ENCODE data around the gene RPL13.

Gene RPL13

DNA sequence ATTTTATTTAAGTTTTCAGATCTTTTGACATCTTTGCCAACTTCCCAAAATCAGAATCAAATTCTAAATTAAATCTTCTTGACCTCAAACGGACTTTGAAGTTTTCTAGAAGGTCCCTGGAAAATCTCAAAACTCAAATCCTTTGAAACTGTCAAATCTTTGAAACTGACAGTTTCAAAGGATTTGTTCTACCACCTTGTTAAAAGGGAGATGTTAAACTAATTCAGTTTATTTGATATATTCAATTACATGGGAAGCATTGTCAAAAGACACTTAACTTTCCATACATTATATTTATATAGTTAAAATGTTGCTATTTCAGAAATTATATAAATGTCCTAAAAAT lies 49.6 kb downstream of the RPL13 start:
- TF ChIP-seq, protein P1, sequence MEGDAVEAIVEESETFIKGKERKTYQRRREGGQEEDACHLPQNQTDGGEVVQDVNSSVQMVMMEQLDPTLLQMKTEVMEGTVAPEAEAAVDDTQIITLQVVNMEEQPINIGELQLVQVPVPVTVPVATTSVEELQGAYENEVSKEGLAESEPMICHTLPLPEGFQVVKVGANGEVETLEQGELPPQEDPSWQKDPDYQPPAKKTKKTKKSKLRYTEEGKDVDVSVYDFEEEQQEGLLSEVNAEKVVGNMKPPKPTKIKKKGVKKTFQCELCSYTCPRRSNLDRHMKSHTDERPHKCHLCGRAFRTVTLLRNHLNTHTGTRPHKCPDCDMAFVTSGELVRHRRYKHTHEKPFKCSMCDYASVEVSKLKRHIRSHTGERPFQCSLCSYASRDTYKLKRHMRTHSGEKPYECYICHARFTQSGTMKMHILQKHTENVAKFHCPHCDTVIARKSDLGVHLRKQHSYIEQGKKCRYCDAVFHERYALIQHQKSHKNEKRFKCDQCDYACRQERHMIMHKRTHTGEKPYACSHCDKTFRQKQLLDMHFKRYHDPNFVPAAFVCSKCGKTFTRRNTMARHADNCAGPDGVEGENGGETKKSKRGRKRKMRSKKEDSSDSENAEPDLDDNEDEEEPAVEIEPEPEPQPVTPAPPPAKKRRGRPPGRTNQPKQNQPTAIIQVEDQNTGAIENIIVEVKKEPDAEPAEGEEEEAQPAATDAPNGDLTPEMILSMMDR (IDR thresholded peaks at IDR 0.05): no peak
- no peaks in the 10 kb centered on the region for H3K36me3 ChIP-seq
- no peaks in the 10 kb centered on the region for H3K9me3 ChIP-seq
- no peak overlapping the region for H3K27ac ChIP-seq
- H3K4me3 ChIP-seq (ENCODE audit: low read depth in 1 of 2, low read length in 1 of 2): no peak overlapping the region
- H3K27me3 ChIP-seq: no peaks in the 10 kb centered on the region
- H3K4me1 ChIP-seq (ENCODE audit: control insufficient read depth in 1 of 2, insufficient read depth in 1 of 2, low read depth in 1 of 2, low read length in 1 of 2): no peaks in the 10 kb centered on the region

DNA sequence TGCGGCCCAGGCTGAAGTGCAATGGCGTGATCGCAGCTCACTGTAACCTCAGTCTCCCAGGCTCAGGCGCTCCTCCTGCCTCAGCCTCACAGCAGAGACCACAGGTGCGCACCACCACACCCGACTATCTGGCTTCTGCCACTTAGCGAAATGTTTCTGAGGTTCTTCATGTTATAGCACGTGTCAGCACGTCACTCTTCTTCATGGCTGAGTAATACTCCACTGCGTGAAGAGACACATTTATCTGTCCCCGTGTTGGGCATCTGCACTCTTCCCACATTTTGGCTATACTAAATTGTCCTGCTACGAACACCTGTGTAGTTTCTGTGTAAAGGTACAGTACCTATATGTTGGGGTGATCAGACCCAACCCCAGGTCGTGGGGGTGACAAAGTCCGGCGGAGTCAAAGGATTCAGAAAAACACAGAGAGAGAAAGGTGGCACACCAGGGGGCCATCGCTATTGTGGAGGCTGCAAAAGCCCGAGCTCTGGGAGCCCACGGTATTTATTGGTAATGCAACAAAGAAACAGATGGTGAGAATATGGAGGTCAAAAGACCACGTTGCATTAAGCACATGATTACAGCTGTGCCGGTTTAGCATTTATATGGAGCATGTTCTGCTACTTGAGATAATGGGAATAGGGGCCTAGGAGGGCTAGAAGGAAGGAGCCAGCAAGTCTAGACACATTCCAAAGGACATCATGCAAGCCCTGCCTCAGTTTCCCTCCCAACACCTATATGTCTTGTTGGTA lies 52.1 kb downstream of the RPL13 start:
- TF ChIP-seq, protein P1 (IDR thresholded peaks at IDR 0.05): no peak
- no peaks in the 10 kb centered on the region for H3K27me3 ChIP-seq
- H3K4me3 ChIP-seq (ENCODE audit: low read depth in 1 of 2, low read length in 1 of 2): no peak overlapping the region
- H3K36me3 ChIP-seq: no peaks in the 10 kb centered on the region
- no peaks in the 10 kb centered on the region for H3K9me3 ChIP-seq
- no peak overlapping the region for H3K27ac ChIP-seq
- H3K4me1 ChIP-seq (ENCODE audit: control insufficient read depth in 1 of 2, insufficient read depth in 1 of 2, low read depth in 1 of 2, low read length in 1 of 2): no peaks in the 10 kb centered on the region

DNA sequence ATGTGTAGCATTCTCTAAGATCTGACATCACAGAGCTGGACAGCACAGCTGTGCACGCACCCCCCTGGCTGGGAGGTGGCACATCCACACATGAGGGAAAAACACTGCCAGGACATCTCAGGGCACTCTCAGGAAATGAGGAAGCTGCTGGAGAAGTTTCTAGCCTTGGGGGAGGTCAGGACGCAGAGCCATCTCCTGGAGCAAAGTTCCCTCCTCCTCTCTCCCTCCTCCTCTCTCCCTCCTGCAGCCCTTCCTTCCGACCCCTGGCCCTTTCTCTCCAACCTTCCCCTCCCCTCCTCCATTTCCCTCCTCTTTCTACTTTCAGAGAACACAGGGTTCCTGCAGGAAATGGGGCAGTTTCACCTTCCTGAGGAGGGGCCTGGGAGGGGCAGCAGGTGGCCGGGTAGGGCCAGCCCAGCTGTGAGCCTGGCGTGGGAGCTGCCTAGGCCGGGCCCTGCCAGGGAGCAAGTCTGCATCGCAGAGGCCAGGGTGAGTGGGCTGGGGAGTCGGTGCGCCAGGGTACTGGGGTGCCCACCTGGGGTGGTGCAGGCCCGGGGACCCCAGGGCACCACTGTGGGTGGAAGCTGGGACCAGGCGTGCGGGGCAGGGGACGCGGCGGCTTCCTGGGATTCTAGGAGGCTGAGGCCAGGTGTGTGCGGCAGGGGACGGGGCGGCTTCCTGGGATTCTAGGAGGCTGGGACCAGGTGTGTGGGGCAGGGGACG lies 52.9 kb downstream of the RPL13 start, which contains the start of gene DPEP1:
TSS of gene DPEP1 (plus strand) at position 412 of the 723 bp plus-strand sequence. CDS start 16,769 bp downstream, outside the sequence.
- Histone ChIP-seq H3K4me3 (ENCODE audit: low read depth in 1 of 2, low read length in 1 of 2) (no peak within 1 kb of the TSS), H3K36me3 (no peaks in the 10 kb centered on the region)
- TF ChIP-seq, protein P1 (IDR thresholded peaks at IDR 0.05): no peak

DNA sequence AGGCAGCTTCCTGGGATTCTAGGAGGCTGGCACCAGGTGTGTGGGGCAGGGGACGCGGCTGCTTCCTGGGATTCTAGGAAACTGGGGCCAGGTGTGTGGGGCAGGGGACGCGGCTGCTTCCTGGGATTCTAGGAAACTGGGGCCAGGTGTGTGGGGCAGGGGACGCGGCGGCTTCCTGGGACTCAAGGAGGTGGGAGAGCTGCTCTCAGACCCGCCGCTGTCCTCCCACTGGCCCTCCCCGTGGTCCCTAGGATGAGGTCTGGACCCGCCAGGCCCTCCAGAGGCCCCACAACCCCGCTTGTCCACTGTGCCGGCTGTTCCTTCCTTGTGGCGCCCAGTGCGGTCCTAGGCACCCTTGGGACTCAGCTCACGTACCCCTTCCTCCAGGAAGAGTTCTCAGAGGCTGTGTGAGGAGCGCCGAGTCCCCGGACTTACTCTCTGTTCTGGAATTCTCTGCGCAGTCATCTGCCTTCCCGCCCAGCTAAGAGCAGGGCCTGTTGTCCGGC lies 53.5 kb downstream of the RPL13 start:
- Histone ChIP-seq H3K27me3 (no peaks in the 10 kb centered on the region), H3K4me1 (ENCODE audit: control insufficient read depth in 1 of 2, insufficient read depth in 1 of 2, low read depth in 1 of 2, low read length in 1 of 2) (no peaks in the 10 kb centered on the region), H3K27ac (no peak overlapping the region), H3K36me3 (no peaks in the 10 kb centered on the region), H3K9me3 (no peaks in the 10 kb centered on the region), H3K4me3 (ENCODE audit: low read depth in 1 of 2, low read length in 1 of 2) (no peak overlapping the region)
- TF ChIP-seq, protein P1 (IDR thresholded peaks at IDR 0.05): no peak

More for the DNA sequence above, 52.9 kb downstream of the RPL13 start, which contains the start of gene DPEP1:
- H3K27ac ChIP-seq: no peak within 1 kb of the TSS
- H3K27me3 ChIP-seq: no peaks in the 10 kb centered on the region
- no peaks in the 10 kb centered on the region for H3K9me3 ChIP-seq
- no peaks in the 10 kb centered on the region for H3K4me1 ChIP-seq (ENCODE audit: control insufficient read depth in 1 of 2, insufficient read depth in 1 of 2, low read depth in 1 of 2, low read length in 1 of 2)
